Retinal pigment epithelial cell (primary cell): ENCODE measurements around the gene SLC23A1.

Experiments
- DNase-seq: peaks from one replicate; pipeline ENCODE4 v3.0.0-alpha.2; 2010; ENCODE audit warnings: low read depth
- H3K4me3 ChIP-seq: 2 replicates; pipeline ENCODE4 v1.5.1; 2011; ENCODE audit warnings: mild to moderate bottlenecking, low read length, control low read depth, moderate library complexity
- CTCF ChIP-seq: conservative IDR thresholded peaks from 2 replicates; pipeline ENCODE4 v1.5.1; 2011; ENCODE audit warnings: low read depth, low read length, control low read depth, inconsistent platforms

Gene SLC23A1

DNA sequence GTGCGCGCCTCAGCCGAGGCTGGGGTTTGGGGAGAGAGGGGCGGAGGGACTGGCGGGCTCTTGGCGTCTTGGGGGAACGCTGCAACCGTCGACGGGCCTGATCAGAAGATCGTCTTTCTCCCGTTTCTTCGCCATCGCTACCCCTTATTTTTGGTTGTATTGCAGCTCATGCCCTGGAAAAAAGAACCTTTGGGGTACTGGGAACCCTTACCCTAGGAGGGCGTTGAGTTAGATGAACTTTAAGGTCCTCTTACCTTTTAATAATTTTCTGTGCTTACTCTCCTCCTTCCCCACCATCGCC is 40.7 kb downstream of the SLC23A1 start:
- no peak for DNase-seq
- no peak for TF ChIP-seq CTCF
- peak overlapping the region; percentile 97 for H3K4me3 ChIP-seq

- TF ChIP-seq CTCF = peak; percentile 73
- peak; percentile 92 for DNase-seq
- H3K4me3 ChIP-seq = peak within 1 kb of the TSS; percentile 97
Measured at GRCh38 chr5:139341689-139342422, 41.2 kb downstream of the SLC23A1 start, which contains the start of gene PAIP2. PAIP2 (plus strand) TSS chr5:139341854; CDS start chr5:139363785, 21,931 bp downstream.

- H3K4me3 ChIP-seq = peak overlapping the region; percentile 97
- DNase-seq = no peak
- no peak for TF ChIP-seq CTCF
Measured at GRCh38 chr5:139341187-139341688, 41.9 kb downstream of the SLC23A1 start.

GRCh38 chr5:139340051-139340450 is 43.0 kb downstream of the SLC23A1 start:
- no peak for TF ChIP-seq CTCF
- DNase-seq = no peak

GRCh38 chr5:139335811-139336210 is 47.3 kb downstream of the SLC23A1 start:
- no peak for TF ChIP-seq CTCF
- no peak overlapping the region for H3K4me3 ChIP-seq
- DNase-seq = no peak

More at GRCh38 chr5:139340051-139340450, 43.0 kb downstream of the SLC23A1 start:
- no peak overlapping the region for H3K4me3 ChIP-seq
